22Rv1 (cell line): ENCODE results near the gene CRMP1.

Experiments
- H3K27ac ChIP-seq: fragments of 450-650 bp; 2 replicates; pipeline ENCODE4 v1.5.1; 2017
- CTCF ChIP-seq: fragments of 450-650 bp; IDR thresholded peaks from 2 replicates; pipeline ENCODE4 v1.5.1; 2017; ENCODE audit warnings: mild to moderate bottlenecking
- ZFX ChIP-seq: fragments of 450-650 bp; IDR thresholded peaks from 2 replicates; pipeline ENCODE4 v1.6.1; 2017; ENCODE audit warnings: antibody characterized with exemption, borderline replicate concordance

CRMP1 gene

GRCh38 chr4:5883916-5884315 lies 9.0 kb downstream of the CRMP1 start:
- no peak overlapping the region for H3K27ac ChIP-seq
- TF ChIP-seq CTCF: no peak
- no peak for TF ChIP-seq ZFX

GRCh38 chr4:5882947-5883346 lies 9.9 kb downstream of the CRMP1 start:
- TF ChIP-seq CTCF (no peak), ZFX (no peak)
- no peak overlapping the region for H3K27ac ChIP-seq

- H3K27ac ChIP-seq: no peak overlapping the region
- TF ChIP-seq ZFX: no peak
- no peak for TF ChIP-seq CTCF
These were observed 11.5 kb downstream of the CRMP1 start for GRCh38 chr4:5881340-5881739.

- no peak overlapping the region for H3K27ac ChIP-seq
- TF ChIP-seq ZFX: no peak
- no peak for TF ChIP-seq CTCF
These were observed 14.5 kb downstream of the CRMP1 start for GRCh38 chr4:5878359-5878758.

- no peak overlapping the region for H3K27ac ChIP-seq
- TF ChIP-seq CTCF (no peak), ZFX (no peak)
These were observed 15.5 kb downstream of the CRMP1 start for GRCh38 chr4:5877392-5877791.

GRCh38 chr4:5874811-5875449 lies 18.0 kb downstream of the CRMP1 start:
- TF ChIP-seq CTCF: no peak
- TF ChIP-seq ZFX: no peak
- H3K27ac ChIP-seq: no peak overlapping the region

GRCh38 chr4:5870701-5871100 lies 22.2 kb downstream of the CRMP1 start:
- no peak overlapping the region for H3K27ac ChIP-seq
- TF ChIP-seq ZFX (no peak), CTCF (no peak)
